GM12891 (cell line): ENCODE data around the gene PZP.
A peak's percentile ranks its signal among the peaks of the same experiment; 100 is the strongest.

Source experiments
- DNase-seq: peaks from one replicate; pipeline ENCODE4 v3.0.0; 2011; ENCODE audit warnings: low spot score; ENCODE audit not compliant: insufficient read length
- FAIRE-seq: peaks from 2 replicates; lab custom pipeline; 2011; peaks lifted over from hg19 to GRCh38; lab: Jason Lieb, UNC
- PAX5 ChIP-seq: IDR thresholded peaks from 2 replicates; pipeline ENCODE4 v1.6.1; 2011; ENCODE audit warnings: low read length, moderate library complexity, mild to moderate bottlenecking; ENCODE audit not compliant: insufficient read depth, severe bottlenecking
- POLR2A ChIP-seq: IDR thresholded peaks from 2 replicates; pipeline ENCODE4 v1.6.1; 2011; ENCODE audit warnings: low read depth, low read length, control low read depth
- POLR2AphosphoS5 ChIP-seq: IDR thresholded peaks from 2 replicates; pipeline ENCODE4 v1.6.1; 2011; ENCODE audit warnings: low read depth, low read length, control low read depth
- POU2F2 ChIP-seq: IDR thresholded peaks from 2 replicates; pipeline ENCODE4 v1.6.1; 2011; ENCODE audit warnings: low read depth, mild to moderate bottlenecking, control low read depth, low read length, moderate library complexity
- SPI1 ChIP-seq: IDR thresholded peaks from 2 replicates; pipeline ENCODE4 v1.6.1; 2011; ENCODE audit warnings: low read depth, low read length, control low read depth
- TAF1 ChIP-seq: IDR thresholded peaks from 2 replicates; pipeline ENCODE4 v1.6.1; 2011; ENCODE audit warnings: low read depth, low read length, control low read depth

Gene PZP

GRCh38 chr12:9106610-9107541 is 101.3 kb downstream of the PZP start:
- DNase-seq: no peak
- TF ChIP-seq PAX5: no peak
- no peak for TF ChIP-seq POLR2A
- no peak for TF ChIP-seq SPI1
- TF ChIP-seq POLR2AphosphoS5: no peak
- no peak for TF ChIP-seq POU2F2
- TF ChIP-seq TAF1: no peak
- no peak for FAIRE-seq

GRCh38 chr12:9106067-9106466 is 102.1 kb downstream of the PZP start:
- DNase-seq (no peak), FAIRE-seq (no peak)

GRCh38 chr12:9104767-9105423 is 103.3 kb downstream of the PZP start:
- no peak for FAIRE-seq
- TF ChIP-seq SPI1: no peak
- no peak for TF ChIP-seq POU2F2
- TF ChIP-seq POLR2A: no peak
- no peak for TF ChIP-seq POLR2AphosphoS5
- no peak for TF ChIP-seq PAX5
- TF ChIP-seq TAF1: no peak
- no peak for DNase-seq

More at GRCh38 chr12:9106067-9106466, 102.1 kb downstream of the PZP start:
- TF ChIP-seq POLR2A (no peak), POLR2AphosphoS5 (no peak), SPI1 (no peak), TAF1 (no peak), POU2F2 (no peak), PAX5 (no peak)

- TF ChIP-seq POLR2AphosphoS5: no peak
- TF ChIP-seq POLR2A: no peak
- TF ChIP-seq SPI1: no peak
- TF ChIP-seq POU2F2: no peak
- TF ChIP-seq TAF1: no peak
- TF ChIP-seq PAX5: no peak
- DNase-seq: no peak
- FAIRE-seq: no peak
Observed at GRCh38 chr12:9104087-9104486, 104.1 kb downstream of the PZP start.

- TF ChIP-seq POLR2AphosphoS5: no peak
- TF ChIP-seq PAX5: no peak
- no peak for TF ChIP-seq POU2F2
- no peak for TF ChIP-seq POLR2A
- TF ChIP-seq TAF1: no peak
- no peak for TF ChIP-seq SPI1
- no peak for DNase-seq
- FAIRE-seq: no peak
Observed at GRCh38 chr12:9103050-9103849, 104.9 kb downstream of the PZP start.

GRCh38 chr12:9101018-9101687 is 107.0 kb downstream of the PZP start:
- DNase-seq: no peak
- peak; percentile 13 for FAIRE-seq
- TF ChIP-seq POU2F2 (no peak), SPI1 (no peak)

GRCh38 chr12:9099552-9100190 is 108.5 kb downstream of the PZP start:
- TF ChIP-seq TAF1 (no peak), SPI1 (no peak), POLR2AphosphoS5 (no peak), PAX5 (no peak)
- DNase-seq: no peak
- peak; percentile 38 for FAIRE-seq
